SK-N-MC (cell line): Measurements from ENCODE around the gene PEX14.

Experiments used
- DNase-seq: peaks from one replicate; pipeline ENCODE4 v3.0.0-alpha.2; 2011; ENCODE audit warnings: low read depth, low spot score
- H3K27ac ChIP-seq: fragments of 200-600 bp; sonication (generic); 2 replicates; pipeline ENCODE4 v1.5.1; 2016; ENCODE audit warnings: mixed run types
- H3K36me3 ChIP-seq: fragments of 200-600 bp; sonication (generic); 2 replicates; pipeline ENCODE4 v1.6.1; 2017; ENCODE audit warnings: antibody characterized with exemption, low read length, mixed read lengths; ENCODE audit not compliant: insufficient read depth
- H3K4me3 ChIP-seq: fragments of 200-600 bp; sonication (generic); 2 replicates; pipeline ENCODE4 v1.5.1; 2016
- H3K9ac ChIP-seq: fragments of 200-600 bp; sonication (generic); 2 replicates; pipeline ENCODE4 v1.8.0; 2017; ENCODE audit warnings: mixed run types, mixed read lengths; ENCODE audit not compliant: insufficient read length
- H3K9me3 ChIP-seq: fragments of 200-600 bp; sonication (generic); 2 replicates; pipeline ENCODE4 v1.6.1; 2017; ENCODE audit warnings: low read depth, mild to moderate bottlenecking, antibody characterized with exemption, low read length, moderate library complexity, mixed read lengths
- EZH2 ChIP-seq: fragments of 200-600 bp; sonication (generic); IDR thresholded peaks from one replicate; pipeline ENCODE4 v1.6.1; 2017; ENCODE audit warnings: antibody characterized with exemption
- FOXP2 ChIP-seq: optimal IDR thresholded peaks from 2 replicates; pipeline ENCODE3; 2011; ENCODE audit warnings: mild to moderate bottlenecking, moderate library complexity; ENCODE audit not compliant: insufficient read depth; ENCODE audit errors: extremely low read length, control extremely low read depth
- POLR2AphosphoS5 ChIP-seq: IDR thresholded peaks from 2 replicates; pipeline ENCODE4 v1.6.1; 2012; ENCODE audit warnings: mild to moderate bottlenecking, low read depth, low read length, borderline replicate concordance

The PEX14 gene

DNA sequence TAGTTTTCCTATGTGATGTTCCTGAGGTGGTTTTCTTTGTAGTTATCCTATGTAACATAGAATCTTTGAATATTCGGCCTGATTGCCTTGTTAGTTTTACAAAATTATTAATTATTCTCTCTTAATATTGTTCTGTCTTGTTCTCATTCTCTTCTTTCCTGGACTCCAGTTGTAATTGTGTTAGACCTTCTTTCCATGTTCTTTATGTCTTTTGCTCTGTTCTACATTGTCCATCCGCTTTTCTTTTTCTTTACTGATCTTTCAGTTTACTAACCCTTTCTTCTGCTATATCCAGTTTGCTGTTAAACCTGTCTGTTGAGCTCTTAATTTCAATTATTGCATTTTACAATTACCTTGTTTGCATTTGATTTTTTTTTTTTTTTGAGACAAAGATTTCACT is 89.3 kb downstream of the PEX14 start:
- no peak for DNase-seq
- no peak overlapping the region for H3K9ac ChIP-seq
- H3K27ac ChIP-seq: no peak overlapping the region
- H3K36me3 ChIP-seq: no peaks in the 10 kb centered on the region
- H3K4me3 ChIP-seq: no peak overlapping the region
- TF ChIP-seq EZH2 (no peak), FOXP2 (no peak), POLR2AphosphoS5 (no peak)
- no peaks in the 10 kb centered on the region for H3K9me3 ChIP-seq

GRCh38 chr1:10569531-10569930 is 94.8 kb downstream of the PEX14 start:
- no peaks in the 10 kb centered on the region; the same call in 1 of the 2 replicates for H3K36me3 ChIP-seq
- H3K9ac ChIP-seq: no peak overlapping the region
- H3K4me3 ChIP-seq: no peak overlapping the region
- DNase-seq: no peak
- no peaks in the 10 kb centered on the region for H3K9me3 ChIP-seq
- no peak overlapping the region for H3K27ac ChIP-seq
- TF ChIP-seq EZH2 (no peak), FOXP2 (no peak), POLR2AphosphoS5 (no peak)

- H3K36me3 ChIP-seq: peaks cover 10% of the 10 kb centered on the region
- no peak overlapping the region for H3K4me3 ChIP-seq
- no peak for DNase-seq
- no peak overlapping the region for H3K27ac ChIP-seq
- no peak overlapping the region for H3K9ac ChIP-seq
- 0 out of 2 replicates have a peak, but pooled peaks cover 7% of the 10 kb centered on the region for H3K9me3 ChIP-seq
- no peak for TF ChIP-seq FOXP2
- no peak for TF ChIP-seq EZH2
- no peak for TF ChIP-seq POLR2AphosphoS5
Observed at GRCh38 chr1:10575616-10576015, 100.9 kb downstream of the PEX14 start.

DNA sequence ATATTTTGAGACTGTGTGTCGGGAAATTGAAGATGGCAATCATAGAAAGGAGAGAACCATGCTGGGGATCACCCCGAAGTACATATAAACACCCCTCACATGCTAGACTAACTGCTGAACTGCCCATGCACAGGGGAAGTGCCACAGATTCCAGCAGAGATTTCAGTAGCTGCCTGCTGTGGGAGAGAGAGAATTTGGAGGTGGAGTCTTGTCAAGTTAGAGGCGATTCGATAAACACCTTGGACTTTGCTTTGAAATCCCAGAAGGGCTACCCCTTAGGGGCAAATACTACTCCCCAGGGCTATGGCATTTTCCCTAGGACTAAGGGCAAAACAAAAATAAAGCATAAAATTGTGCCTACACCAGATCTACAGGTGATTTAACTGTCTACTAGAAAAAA is 103.3 kb downstream of the PEX14 start:
- peaks cover 18% of the 10 kb centered on the region for H3K36me3 ChIP-seq
- no peak for TF ChIP-seq FOXP2
- TF ChIP-seq POLR2AphosphoS5: no peak
- no peak for TF ChIP-seq EZH2
- DNase-seq: no peak
- peaks cover 16% of the 10 kb centered on the region; the same call in 1 of the 2 replicates for H3K9me3 ChIP-seq
- H3K27ac ChIP-seq: no peak overlapping the region
- H3K9ac ChIP-seq: no peak overlapping the region
- no peak overlapping the region for H3K4me3 ChIP-seq

- no peak for DNase-seq
Observed at GRCh38 chr1:10583641-10584040, 108.9 kb downstream of the PEX14 start.

GRCh38 chr1:10585242-10585641 is 110.5 kb downstream of the PEX14 start:
- Histone ChIP-seq H3K27ac (no peak overlapping the region), H3K4me3 (no peak overlapping the region), H3K9ac (no peak overlapping the region), H3K36me3 (peaks cover 9% of the 10 kb centered on the region), H3K9me3 (peaks cover 8% of the 10 kb centered on the region; the same call in 1 of the 2 replicates)
- TF ChIP-seq POLR2AphosphoS5 (no peak), EZH2 (no peak), FOXP2 (no peak)
- DNase-seq: no peak

More at GRCh38 chr1:10583641-10584040, 108.9 kb downstream of the PEX14 start:
- Histone ChIP-seq H3K9ac (no peak overlapping the region), H3K4me3 (no peak overlapping the region), H3K9me3 (peaks cover 16% of the 10 kb centered on the region; the same call in 1 of the 2 replicates), H3K27ac (no peak overlapping the region), H3K36me3 (peaks cover 9% of the 10 kb centered on the region)
- TF ChIP-seq FOXP2: no peak
- no peak for TF ChIP-seq EZH2
- no peak for TF ChIP-seq POLR2AphosphoS5

GRCh38 chr1:10586125-10586524 is 111.4 kb downstream of the PEX14 start:
- no peak for DNase-seq
- Histone ChIP-seq H3K9me3 (peaks cover 4% of the 10 kb centered on the region; the same call in 1 of the 2 replicates), H3K36me3 (peaks cover 5% of the 10 kb centered on the region; the same call in 1 of the 2 replicates), H3K27ac (no peak overlapping the region), H3K9ac (no peak overlapping the region), H3K4me3 (no peak overlapping the region)
- TF ChIP-seq FOXP2 (no peak), EZH2 (no peak), POLR2AphosphoS5 (no peak)

DNA sequence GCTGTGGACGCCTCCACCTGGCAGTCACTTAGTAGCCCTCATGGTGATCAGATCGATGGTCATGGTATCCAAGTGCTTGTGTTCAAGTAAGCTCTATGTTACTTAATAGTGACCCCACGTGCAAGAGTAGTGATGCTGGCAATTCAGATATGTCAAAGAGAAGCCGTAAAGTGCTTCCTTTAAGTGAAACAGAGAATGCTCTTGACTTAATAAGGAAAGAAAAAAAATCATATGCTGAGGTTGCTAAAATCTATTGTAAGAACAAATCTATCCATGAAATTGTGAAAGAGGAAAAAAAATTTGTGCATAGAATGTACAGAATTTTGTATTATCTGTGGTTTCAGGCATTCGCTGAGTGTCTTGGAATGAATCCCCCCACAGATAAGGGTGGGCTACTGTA is 113.9 kb downstream of the PEX14 start:
- H3K27ac ChIP-seq: peak overlapping the region; percentile 74
- no peak overlapping the region for H3K9ac ChIP-seq
- H3K9me3 ChIP-seq: no peaks in the 10 kb centered on the region; the same call in 1 of the 2 replicates
- TF ChIP-seq FOXP2 (no peak), POLR2AphosphoS5 (no peak; the same call in 1 of the 2 replicates), EZH2 (no peak)
- peak; percentile 67 for DNase-seq
- H3K4me3 ChIP-seq: peak overlapping the region; percentile 28; the same call in 1 of the 2 replicates
- H3K36me3 ChIP-seq: no peaks in the 10 kb centered on the region

DNA sequence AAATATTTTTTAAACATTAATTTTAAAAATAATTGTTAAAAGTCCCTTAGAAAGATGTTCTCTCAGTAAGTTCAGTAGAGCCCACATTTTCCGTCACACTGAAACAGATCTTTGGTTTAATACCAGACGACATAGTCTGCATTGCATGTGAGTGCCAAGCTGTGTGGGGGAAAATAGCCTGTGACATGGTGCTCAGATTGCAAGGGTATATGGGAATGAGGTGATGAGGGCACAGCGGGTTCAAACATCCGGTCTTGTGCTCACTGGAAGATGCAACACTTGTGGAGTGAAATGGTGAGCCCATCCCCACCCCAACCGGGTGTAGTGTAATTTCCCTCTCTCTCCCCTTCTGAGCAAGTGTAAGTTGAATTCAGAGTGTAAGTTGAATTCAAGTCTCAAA is 114.3 kb downstream of the PEX14 start:
- H3K4me3 ChIP-seq: no peak overlapping the region
- H3K9me3 ChIP-seq: no peaks in the 10 kb centered on the region; the same call in 1 of the 2 replicates
- DNase-seq: no peak
- no peak overlapping the region for H3K9ac ChIP-seq
- H3K36me3 ChIP-seq: no peaks in the 10 kb centered on the region
- H3K27ac ChIP-seq: peak overlapping the region; percentile 74
- no peak for TF ChIP-seq FOXP2
- no peak for TF ChIP-seq EZH2
- TF ChIP-seq POLR2AphosphoS5: no peak
